ENCODE measurements around the gene SPEN.
"Not testable (repeated sequence)": the region's sequence is repeated elsewhere in the genome, so short reads cannot be mapped to it uniquely, and the experiment has no call there.

The SPEN gene

GRCh38 chr1:15826810-15827507 lies 20.5 kb upstream of the SPEN start:
- DNase-seq (ENCODE audit: low read depth): no peak
- no peak for TF ChIP-seq CTCF (conservative IDR thresholded peaks at IDR 0.05; ENCODE audit: low read length)
- H3K4me3 ChIP-seq (ENCODE audit: low read length): no peak overlapping the region

- DNase-seq (ENCODE audit: low read depth); H3K4me3 ChIP-seq (ENCODE audit: low read length): not testable (repeated sequence)
Measured at GRCh38 chr1:15827567-15827966, 19.9 kb upstream of the SPEN start.

- DNase-seq (ENCODE audit: low read depth); H3K4me3 ChIP-seq (ENCODE audit: low read length): not testable (repeated sequence)
Measured at GRCh38 chr1:15828931-15829330, 18.6 kb upstream of the SPEN start.

- DNase-seq (ENCODE audit: low read depth): no peak
- no peak for TF ChIP-seq CTCF (conservative IDR thresholded peaks at IDR 0.05; ENCODE audit: low read length)
- H3K4me3 ChIP-seq (ENCODE audit: low read length): no peak overlapping the region
Measured at GRCh38 chr1:15830258-15830657, 17.2 kb upstream of the SPEN start.

GRCh38 chr1:15833069-15833679 lies 14.3 kb upstream of the SPEN start:
- peak; percentile 81 for DNase-seq (ENCODE audit: low read depth)
- no peak for TF ChIP-seq CTCF (conservative IDR thresholded peaks at IDR 0.05; ENCODE audit: low read length)
- H3K4me3 ChIP-seq (ENCODE audit: low read length): peak overlapping the region; percentile 91

GRCh38 chr1:15833842-15834405 lies 13.6 kb upstream of the SPEN start:
- TF ChIP-seq CTCF (conservative IDR thresholded peaks at IDR 0.05; ENCODE audit: low read length): no peak
- DNase-seq (ENCODE audit: low read depth): no peak
- peak overlapping the region; percentile 91 for H3K4me3 ChIP-seq (ENCODE audit: low read length)

- TF ChIP-seq CTCF (conservative IDR thresholded peaks at IDR 0.05; ENCODE audit: low read length): no peak
- DNase-seq (ENCODE audit: low read depth): peak; percentile 91
- peak overlapping the region; percentile 91 for H3K4me3 ChIP-seq (ENCODE audit: low read length)
Measured at GRCh38 chr1:15834406-15835204, 12.9 kb upstream of the SPEN start.
